ENCODE measurements around the gene SIRPA. TPM values are rescaled to one million over a fixed set of nuclear protein-coding genes. Genes with fewer than 3 reads are reported as not detected.

The SIRPA gene
- total and polyA plus RNA-seq, 2 donors (not counting 1 experiment from before 2014, with no cell fraction given) = 25.1 to 26.6 TPM

DNA sequence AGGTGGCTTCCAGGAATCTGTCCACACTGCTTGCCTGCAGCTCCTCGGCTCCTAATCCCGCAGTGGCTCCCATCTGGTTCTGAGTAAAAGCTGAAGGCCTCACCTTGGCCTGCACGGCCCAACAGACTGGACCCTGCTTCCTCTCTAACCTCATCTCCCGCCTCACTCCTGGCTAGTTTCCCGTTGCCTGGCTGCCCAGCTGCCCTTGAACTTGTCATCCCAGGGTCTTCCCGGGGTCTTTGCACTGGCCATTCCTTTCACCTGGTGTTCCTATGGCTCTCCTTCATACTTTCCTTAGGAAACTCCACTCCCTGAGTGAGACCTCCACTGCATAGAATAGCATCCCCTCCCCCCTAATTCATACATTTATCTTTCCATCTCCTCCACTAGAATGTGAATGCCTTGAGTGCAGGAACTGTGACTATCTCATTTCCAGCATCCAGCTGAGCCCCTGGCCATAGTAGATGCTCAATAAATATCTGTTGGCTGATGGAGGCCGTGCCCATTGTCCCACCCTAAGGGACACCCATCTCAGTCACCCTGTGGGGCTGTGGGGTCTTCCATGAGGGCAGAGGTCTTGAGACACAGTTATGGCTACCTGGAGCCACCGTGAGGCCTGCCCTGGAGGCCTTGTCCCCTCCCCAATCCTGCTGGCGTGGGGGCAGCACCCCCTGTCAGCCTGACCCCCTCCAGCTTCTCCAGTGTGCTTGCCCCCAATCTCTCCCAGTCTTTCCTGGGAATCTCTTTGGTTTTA, 9.1 kb upstream of the SIRPA start:
- Histone ChIP-seq H3K27ac (ENCODE audit: insufficient read depth, low read length) (no peak overlapping the region), H3K9me3 (ENCODE audit: control insufficient read depth, insufficient read depth, low read depth, low read length) (no peaks in the 10 kb centered on the region), H3K4me1 (ENCODE audit: control insufficient read depth, extremely low read depth, insufficient read depth, low read length) (no peaks in the 10 kb centered on the region), H3K27me3 (ENCODE audit: control insufficient read depth, insufficient read depth, low read length) (peaks cover 10% of the 10 kb centered on the region), H2AFZ (ENCODE audit: low read length) (no peak overlapping the region), H3K36me3 (ENCODE audit: control insufficient read depth, insufficient read depth, low read length) (no peaks in the 10 kb centered on the region), H3K4me2 (ENCODE audit: extremely low read depth, insufficient read depth, low read length) (no peak overlapping the region), H3K4me3 (replicated peaks in 1 of 4; ENCODE audit: control extremely low read depth in 1 of 4, insufficient read depth in 1 of 4, low read depth in 3 of 4, low read length in 4 of 4) (no peak overlapping the region), H4K20me1 (ENCODE audit: control insufficient read depth, extremely low read depth, insufficient read depth, low read length) (no peaks in the 10 kb centered on the region), H3K79me2 (ENCODE audit: control insufficient read depth, insufficient read depth, low read length) (no peaks in the 10 kb centered on the region), H3K9ac (ENCODE audit: insufficient read depth, low read length) (no peak overlapping the region)
- no peak for DNase-seq (ENCODE audit: low read depth in 2 of 2)
- TF ChIP-seq EZH2 (IDR thresholded peaks at IDR 0.05; ENCODE audit: low read length, missing control alignments) = no peak
- TF ChIP-seq, protein P1, sequence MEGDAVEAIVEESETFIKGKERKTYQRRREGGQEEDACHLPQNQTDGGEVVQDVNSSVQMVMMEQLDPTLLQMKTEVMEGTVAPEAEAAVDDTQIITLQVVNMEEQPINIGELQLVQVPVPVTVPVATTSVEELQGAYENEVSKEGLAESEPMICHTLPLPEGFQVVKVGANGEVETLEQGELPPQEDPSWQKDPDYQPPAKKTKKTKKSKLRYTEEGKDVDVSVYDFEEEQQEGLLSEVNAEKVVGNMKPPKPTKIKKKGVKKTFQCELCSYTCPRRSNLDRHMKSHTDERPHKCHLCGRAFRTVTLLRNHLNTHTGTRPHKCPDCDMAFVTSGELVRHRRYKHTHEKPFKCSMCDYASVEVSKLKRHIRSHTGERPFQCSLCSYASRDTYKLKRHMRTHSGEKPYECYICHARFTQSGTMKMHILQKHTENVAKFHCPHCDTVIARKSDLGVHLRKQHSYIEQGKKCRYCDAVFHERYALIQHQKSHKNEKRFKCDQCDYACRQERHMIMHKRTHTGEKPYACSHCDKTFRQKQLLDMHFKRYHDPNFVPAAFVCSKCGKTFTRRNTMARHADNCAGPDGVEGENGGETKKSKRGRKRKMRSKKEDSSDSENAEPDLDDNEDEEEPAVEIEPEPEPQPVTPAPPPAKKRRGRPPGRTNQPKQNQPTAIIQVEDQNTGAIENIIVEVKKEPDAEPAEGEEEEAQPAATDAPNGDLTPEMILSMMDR (conservative IDR thresholded peaks at IDR 0.05 in 1 of 2, IDR thresholded peaks at IDR 0.05 in 1 of 2; ENCODE audit: low read depth in 1 of 2, low read length in 2 of 2) = no peak

DNA sequence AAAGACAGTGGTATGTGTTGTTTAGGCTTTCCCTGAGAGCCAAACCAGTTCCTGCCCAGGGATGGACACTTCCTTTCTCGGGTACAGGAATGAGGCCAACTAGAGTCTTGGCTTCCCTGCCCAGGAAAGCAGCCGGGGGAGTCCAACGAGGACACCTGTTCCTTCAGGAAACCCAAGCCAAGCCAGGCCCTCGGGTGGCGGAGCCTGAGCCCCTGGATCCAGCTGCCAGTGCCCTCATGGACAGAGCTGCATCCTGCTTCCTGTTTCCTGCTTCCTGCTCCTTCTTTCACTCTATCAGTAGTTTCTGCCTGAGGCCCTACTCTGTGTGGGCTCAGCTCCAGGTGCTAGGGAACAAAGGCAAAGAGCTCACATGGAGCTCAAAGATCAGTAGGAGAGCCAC, 7.9 kb upstream of the SIRPA start:
- H3K4me2 ChIP-seq (ENCODE audit: extremely low read depth, insufficient read depth, low read length) = no peak overlapping the region
- DNase-seq (ENCODE audit: low read depth in 2 of 2) = no peak
- H3K27me3 ChIP-seq (ENCODE audit: control insufficient read depth, insufficient read depth, low read length) = peaks cover 10% of the 10 kb centered on the region

DNA sequence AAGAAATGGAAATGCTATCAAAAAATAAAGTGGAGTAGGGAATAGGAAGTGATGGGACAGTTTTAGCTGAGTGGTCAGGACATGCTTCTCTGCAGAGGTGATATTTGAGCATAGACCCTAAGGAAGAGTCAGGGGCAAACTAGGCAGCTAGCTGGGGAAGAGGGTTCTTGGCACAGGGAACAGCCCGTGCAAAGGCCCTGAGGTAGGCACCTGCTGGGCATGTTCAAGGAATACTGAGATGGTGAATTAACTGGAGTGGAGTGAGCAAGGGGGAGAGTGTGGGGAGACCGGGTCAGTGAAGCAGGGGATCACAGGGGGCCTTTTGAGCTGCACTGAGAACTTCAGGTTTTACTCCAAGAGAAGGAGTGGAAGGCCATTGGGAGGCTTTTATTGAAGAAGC, 7.5 kb upstream of the SIRPA start:
- H4K20me1 ChIP-seq (ENCODE audit: control insufficient read depth, extremely low read depth, insufficient read depth, low read length) = no peaks in the 10 kb centered on the region
- no peak overlapping the region for H3K4me3 ChIP-seq (replicated peaks in 1 of 4; ENCODE audit: control extremely low read depth in 1 of 4, insufficient read depth in 1 of 4, low read depth in 3 of 4, low read length in 4 of 4)
- no peaks in the 10 kb centered on the region for H3K36me3 ChIP-seq (ENCODE audit: control insufficient read depth, insufficient read depth, low read length)
- TF ChIP-seq, protein P1 (conservative IDR thresholded peaks at IDR 0.05 in 1 of 2, IDR thresholded peaks at IDR 0.05 in 1 of 2; ENCODE audit: low read depth in 1 of 2, low read length in 2 of 2) = no peak
- TF ChIP-seq EZH2 (IDR thresholded peaks at IDR 0.05; ENCODE audit: low read length, missing control alignments) = no peak
- H3K79me2 ChIP-seq (ENCODE audit: control insufficient read depth, insufficient read depth, low read length) = no peaks in the 10 kb centered on the region
- no peak overlapping the region for H3K9ac ChIP-seq (ENCODE audit: insufficient read depth, low read length)
- H3K9me3 ChIP-seq (ENCODE audit: control insufficient read depth, insufficient read depth, low read depth, low read length) = no peaks in the 10 kb centered on the region
- H3K27ac ChIP-seq (ENCODE audit: insufficient read depth, low read length) = no peak overlapping the region
- no peak overlapping the region for H2AFZ ChIP-seq (ENCODE audit: low read length)
- DNase-seq (ENCODE audit: low read depth in 2 of 2) = no peak
- no peak overlapping the region for H3K4me2 ChIP-seq (ENCODE audit: extremely low read depth, insufficient read depth, low read length)
- peaks cover 10% of the 10 kb centered on the region for H3K27me3 ChIP-seq (ENCODE audit: control insufficient read depth, insufficient read depth, low read length)
- H3K4me1 ChIP-seq (ENCODE audit: control insufficient read depth, extremely low read depth, insufficient read depth, low read length) = no peaks in the 10 kb centered on the region

More for the DNA sequence above, 7.9 kb upstream of the SIRPA start:
- Histone ChIP-seq H4K20me1 (ENCODE audit: control insufficient read depth, extremely low read depth, insufficient read depth, low read length) (no peaks in the 10 kb centered on the region), H3K9me3 (ENCODE audit: control insufficient read depth, insufficient read depth, low read depth, low read length) (no peaks in the 10 kb centered on the region), H2AFZ (ENCODE audit: low read length) (no peak overlapping the region), H3K9ac (ENCODE audit: insufficient read depth, low read length) (no peak overlapping the region), H3K4me1 (ENCODE audit: control insufficient read depth, extremely low read depth, insufficient read depth, low read length) (no peaks in the 10 kb centered on the region), H3K4me3 (replicated peaks in 1 of 4; ENCODE audit: control extremely low read depth in 1 of 4, insufficient read depth in 1 of 4, low read depth in 3 of 4, low read length in 4 of 4) (no peak overlapping the region), H3K27ac (ENCODE audit: insufficient read depth, low read length) (no peak overlapping the region), H3K79me2 (ENCODE audit: control insufficient read depth, insufficient read depth, low read length) (no peaks in the 10 kb centered on the region), H3K36me3 (ENCODE audit: control insufficient read depth, insufficient read depth, low read length) (no peaks in the 10 kb centered on the region)
- TF ChIP-seq, protein P1 (conservative IDR thresholded peaks at IDR 0.05 in 1 of 2, IDR thresholded peaks at IDR 0.05 in 1 of 2; ENCODE audit: low read depth in 1 of 2, low read length in 2 of 2) = no peak
- TF ChIP-seq EZH2 (IDR thresholded peaks at IDR 0.05; ENCODE audit: low read length, missing control alignments) = no peak

Measured in fibroblast of lung (primary cell).